Inflammatory macrophage treated with lipopolysaccharide for 4 hours (primary cell): Measurements from ENCODE around the gene QSOX1.
"Not testable (repeated sequence)": the region's sequence is repeated elsewhere in the genome, so short reads cannot be mapped to it uniquely, and the experiment has no call there.

Experiments used
- DNase-seq: peaks from one replicate; pipeline ENCODE4 v3.0.0-alpha.2; 2020

Gene QSOX1

DNA sequence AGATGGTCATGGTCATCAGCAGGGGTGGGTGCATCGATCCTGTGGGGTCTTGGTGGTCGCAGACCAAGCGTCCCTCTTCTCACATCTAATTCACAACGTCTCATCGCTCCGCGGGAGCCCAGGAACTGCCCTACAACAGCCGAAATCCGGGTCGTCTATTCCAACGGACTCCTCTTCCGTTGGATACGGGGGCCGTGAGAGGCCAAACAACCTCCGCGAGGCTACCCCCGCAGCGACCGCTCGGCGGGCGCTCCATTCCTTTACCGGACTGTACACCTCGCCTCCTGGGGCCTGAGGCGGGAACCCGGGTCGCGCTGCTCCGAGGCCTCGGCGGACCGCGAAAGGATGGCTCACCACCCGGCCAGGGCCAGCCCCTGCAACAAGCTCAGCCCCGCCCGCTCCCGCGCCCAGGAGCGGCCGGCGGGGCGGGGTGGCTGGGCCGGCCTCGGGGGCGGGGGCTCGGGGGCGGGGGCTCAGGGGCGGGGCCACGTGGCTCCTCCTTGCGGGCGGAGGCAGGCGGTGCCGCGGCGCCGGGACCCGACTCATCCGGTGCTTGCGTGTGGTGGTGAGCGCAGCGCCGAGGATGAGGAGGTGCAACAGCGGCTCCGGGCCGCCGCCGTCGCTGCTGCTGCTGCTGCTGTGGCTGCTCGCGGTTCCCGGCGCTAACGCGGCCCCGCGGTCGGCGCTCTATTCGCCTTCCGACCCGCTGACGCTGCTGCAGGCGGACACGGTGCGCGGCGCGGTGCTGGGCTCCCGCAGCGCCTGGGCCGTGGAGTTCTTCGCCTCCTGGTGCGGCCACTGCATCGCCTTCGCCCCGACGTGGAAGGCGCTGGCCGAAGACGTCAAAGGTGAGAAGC is at the start of gene QSOX1:
QSOX1 (plus strand) TSS at position 545 of the 857 bp plus-strand sequence; CDS start at position 584, 39 bp downstream.
- DNase-seq, result peak; percentile 89

- DNase-seq, result no peak
Measured at GRCh38 chr1:180112091-180112490, 42.6 kb upstream of the QSOX1 start.

DNA sequence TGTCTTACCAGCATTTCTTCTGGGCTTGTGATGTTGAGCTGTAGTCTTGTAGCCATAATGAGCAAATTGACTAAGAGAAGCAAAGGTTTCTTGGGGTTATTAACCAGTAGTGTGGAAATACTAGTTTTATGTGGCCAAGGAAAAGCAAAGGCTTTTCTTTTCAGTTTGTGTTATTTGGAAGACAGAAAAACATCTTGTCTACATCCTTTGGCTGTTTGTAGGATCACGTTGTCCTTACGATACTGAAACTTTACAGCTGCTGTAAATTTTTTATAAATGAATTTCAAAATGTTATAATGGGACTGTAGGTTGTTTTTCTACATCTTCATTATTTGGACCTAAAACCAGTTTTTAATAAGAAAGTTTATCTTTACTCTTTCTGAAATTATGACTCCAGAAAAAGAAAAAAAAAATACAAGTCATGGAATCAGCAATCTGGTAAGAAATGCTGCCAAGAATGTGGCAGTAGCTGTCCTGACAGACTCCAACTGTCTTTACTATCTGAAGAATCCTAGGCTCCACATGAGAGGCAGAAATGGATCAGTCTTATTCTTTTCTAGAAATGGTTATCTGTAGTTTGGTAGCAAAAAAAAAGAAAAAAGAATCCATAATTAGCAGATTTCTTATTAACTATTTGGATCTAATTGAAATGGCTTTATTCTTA is 41.6 kb upstream of the QSOX1 start:
- DNase-seq, result no peak

DNA sequence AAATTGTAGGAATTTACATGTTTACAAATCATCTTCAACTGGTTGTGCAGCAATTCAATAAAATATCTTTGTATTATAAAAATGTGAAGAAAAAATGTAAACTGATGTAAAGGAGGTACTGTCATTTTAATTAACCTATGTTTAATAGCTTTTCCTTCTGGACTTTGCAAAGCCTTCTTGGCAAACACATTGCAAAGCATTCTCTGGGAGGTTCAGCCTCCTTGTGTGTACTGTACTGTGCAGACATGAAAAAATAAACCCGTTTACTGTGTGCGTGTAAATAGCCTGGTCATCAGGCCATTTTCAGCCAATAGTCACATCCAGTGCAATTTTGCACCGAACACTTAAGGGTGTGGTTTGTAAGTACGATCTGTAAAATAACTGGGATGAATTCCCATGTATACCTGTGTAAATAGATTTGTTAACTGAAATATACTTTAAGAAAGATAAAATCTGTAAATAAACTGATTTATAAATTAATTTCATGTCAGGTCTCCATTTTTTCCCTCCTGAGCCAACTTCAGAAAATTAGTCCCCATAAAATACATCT is 40.2 kb upstream of the QSOX1 start:
- no peak for DNase-seq

- peak; percentile 40 for DNase-seq
Measured at GRCh38 chr1:180116964-180117763, 37.5 kb upstream of the QSOX1 start.

DNA sequence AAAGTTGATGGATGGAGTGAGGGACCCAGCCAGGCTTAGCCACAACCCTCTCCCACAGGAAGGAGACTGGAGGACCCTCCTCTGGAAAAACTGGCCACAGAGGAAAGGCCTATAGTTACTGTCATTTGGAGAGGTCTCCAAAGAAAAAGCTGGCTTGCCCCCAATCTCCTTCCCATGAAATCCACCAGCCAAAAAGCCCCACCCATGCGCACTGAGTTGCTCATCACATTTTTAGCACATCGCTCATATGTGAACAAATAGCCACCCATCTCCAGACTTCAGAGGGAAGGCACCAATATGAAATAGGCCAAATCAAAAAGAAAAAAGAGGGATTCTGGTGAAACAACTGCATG is 36.9 kb upstream of the QSOX1 start:
- DNase-seq, result no peak

DNA sequence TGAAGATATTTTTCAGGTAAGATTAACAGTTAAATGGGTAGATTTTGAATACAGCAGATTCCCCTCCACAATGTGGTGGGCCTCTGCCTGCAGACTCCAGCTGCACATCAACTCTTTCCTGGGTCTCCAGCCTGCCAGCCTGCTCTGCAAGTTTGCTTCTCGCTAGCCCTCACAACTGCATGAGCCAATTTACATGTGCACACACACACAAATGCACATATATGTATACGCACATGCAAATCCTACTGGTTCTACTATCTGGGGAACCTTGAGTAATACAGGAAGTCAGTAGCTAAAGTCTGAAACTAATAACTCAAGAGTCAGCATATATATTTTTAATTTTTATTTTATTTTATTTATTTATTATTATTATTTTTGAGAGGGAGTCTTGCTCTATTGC is 34.8 kb upstream of the QSOX1 start:
- peak; percentile 13 for DNase-seq

GRCh38 chr1:180123463-180123936 is 31.2 kb upstream of the QSOX1 start:
- peak; percentile 57 for DNase-seq

GRCh38 chr1:180130651-180131050 is 24.0 kb upstream of the QSOX1 start:
- no peak for DNase-seq

DNA sequence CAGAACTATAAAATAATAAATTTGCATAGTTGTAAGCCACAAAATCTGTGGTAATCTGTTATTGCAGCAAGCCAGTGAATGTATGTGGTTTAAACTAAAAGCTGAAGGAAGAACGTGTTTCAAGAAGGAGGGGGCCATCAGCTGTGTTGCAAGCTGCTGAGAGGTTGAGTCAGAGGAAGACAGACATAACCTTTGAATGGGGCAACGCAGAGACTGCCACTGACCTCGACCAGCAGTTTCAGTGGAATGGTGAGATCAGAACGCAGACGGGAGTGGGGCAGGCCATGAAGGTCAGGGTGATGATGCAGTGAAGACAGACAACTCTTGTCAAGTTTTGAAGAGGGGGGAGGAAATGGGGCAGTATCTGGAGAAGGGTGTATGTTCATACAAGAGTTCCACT is 23.2 kb upstream of the QSOX1 start:
- peak; percentile 99 for DNase-seq

DNA sequence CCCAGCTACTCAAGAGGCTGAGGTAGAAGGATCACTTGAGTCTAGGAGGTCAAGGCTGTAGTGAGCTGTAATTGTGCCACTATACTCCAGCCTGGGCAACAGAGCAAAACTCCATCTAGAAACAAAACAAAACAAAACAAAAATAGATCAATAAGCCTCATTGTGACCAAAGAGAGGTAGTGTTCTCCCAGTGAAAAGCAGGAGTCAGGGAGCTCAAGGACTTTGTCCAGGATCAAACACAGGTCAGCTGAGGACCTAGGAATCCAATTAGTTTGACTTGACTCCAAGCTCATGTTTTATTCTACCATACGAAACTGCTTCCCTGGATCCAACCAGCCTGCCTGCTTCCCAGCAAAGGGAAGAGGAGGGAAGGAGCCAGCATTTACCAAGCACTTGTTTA is 21.5 kb upstream of the QSOX1 start:
- DNase-seq, result no peak

DNA sequence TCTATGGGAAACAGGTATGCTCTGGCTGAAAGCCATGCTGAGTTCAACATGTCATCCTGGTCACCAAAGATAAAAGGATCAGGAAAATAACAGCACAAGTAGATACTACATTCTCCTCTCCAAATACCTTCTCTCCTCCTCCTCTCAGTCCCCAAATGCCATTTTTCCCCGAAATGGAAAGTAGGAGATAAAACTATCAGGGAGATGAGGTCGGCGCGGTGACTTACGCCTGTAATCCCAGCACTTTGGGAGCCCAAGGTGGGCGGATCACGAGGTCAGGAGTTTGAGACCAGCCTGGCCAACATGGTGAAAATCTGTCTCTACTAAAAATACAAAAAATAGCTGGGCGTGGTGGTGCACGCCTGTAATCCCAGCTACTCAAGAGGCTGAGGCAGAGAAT is 21.0 kb upstream of the QSOX1 start:
- DNase-seq, result not testable (repeated sequence)

- no peak for DNase-seq
Measured at GRCh38 chr1:180135535-180135934, 19.1 kb upstream of the QSOX1 start.

DNA sequence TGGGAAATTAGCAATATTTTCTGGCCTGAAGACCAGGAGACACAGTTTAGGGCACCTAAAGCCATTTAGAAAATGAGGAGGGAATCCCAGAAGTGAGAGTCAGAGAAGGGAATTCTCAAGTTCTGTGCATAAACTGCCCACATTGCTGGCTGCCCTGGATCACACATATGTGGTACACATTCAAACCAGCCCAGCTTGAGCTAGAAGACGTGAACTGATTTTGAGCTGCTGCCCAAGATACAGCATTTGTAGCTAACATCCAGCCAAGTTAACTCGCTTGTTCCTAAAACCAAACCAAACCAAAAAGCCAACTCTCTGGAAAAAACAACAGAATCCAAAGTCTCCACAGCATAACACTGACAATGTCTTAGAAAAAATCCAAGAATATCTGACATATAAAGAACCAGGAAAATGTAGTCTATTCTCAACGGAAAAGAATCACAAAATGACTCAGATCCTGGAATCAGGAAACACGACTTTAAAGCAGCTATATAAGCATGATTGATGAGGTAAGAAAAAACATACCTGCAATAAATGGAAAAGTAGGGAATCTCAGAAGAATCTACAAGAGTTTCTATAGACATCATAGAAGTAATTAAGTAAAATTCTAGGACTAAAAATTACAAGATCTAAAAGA is 18.2 kb upstream of the QSOX1 start:
- no peak for DNase-seq

DNA sequence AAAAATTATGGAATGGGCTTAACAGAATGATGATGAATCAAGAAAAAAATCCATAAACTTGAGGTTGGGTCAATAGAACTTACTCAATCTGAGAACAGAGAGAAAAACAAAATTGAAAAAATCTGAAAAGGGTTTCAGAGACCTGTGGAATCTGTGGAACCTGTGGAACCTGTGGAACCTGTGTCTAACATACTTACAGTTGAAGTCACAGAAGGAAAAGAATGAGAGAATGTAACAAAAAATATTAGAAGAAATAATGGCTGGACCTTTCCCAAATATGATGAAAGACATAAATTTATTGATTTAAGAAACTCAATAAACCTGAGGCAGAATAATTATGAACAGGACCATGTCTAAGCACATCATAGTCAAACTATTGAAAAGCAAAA is 17.7 kb upstream of the QSOX1 start:
- DNase-seq, result no peak

DNA sequence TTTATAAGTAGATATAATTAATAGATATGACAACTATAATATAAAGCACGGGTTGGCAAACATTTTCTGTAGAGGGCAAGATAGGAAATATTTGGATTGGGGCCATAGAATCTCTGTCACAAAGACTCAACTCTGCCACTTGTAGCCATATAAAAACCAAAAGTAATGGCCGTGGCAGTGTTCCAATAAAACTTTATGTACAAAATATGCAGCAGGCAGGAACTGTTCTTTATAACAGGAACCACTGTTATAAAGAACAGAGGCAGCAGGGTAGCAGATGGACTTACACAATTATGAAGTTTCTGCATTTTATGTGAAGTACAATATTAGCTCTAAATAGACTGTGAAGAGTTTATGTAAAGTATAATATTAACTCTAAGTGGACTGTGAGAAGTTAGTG is 16.9 kb upstream of the QSOX1 start:
- peak; percentile 69 for DNase-seq

DNA sequence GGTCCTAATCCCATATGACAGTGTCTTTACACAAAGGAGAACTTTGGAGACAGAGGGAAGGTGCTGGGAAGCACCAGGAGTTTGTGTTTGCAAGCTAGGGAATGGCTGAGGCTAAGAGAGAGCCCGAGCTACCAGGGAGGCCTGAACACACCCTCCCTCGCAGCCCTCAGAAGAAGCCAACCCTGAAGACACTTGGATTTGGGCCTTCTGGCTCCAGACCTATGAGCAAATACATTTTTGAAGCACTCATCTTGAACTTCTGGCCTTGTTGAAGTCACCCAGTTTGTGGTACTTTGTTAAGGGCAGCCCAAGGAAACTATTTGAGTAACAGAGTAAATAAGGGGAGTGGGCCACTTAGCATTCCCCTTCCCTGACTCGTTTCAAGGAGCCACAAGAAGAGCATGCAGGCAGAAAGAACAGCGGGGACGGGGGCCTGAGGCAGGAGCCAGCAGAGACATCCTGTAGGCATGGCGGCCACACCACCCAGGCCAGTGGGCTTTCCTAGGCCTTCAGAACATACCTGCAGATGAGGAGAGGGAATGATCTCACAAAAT is 13.2 kb upstream of the QSOX1 start:
- no peak for DNase-seq

DNA sequence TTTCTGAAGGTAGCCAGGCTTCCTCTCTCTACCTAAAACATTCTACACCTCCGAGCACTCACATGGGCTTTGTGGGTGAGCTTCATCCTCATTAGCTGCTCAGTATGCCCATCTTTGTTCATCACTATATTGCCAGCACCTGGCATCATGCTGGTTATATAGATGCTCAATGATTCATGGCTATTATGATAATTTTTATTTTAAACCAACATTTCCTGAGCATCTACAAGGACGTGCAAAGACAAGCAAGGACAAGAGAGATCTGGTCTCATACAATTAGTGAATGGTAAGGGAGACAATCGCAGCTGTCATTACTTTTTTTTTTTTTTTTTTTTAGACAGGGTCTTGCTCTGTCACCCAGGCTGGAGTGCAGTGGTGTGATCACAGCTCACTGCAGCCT is 11.3 kb upstream of the QSOX1 start:
- DNase-seq, result no peak

- DNase-seq, result no peak
Measured at GRCh38 chr1:180144659-180145357, 9.9 kb upstream of the QSOX1 start.

DNA sequence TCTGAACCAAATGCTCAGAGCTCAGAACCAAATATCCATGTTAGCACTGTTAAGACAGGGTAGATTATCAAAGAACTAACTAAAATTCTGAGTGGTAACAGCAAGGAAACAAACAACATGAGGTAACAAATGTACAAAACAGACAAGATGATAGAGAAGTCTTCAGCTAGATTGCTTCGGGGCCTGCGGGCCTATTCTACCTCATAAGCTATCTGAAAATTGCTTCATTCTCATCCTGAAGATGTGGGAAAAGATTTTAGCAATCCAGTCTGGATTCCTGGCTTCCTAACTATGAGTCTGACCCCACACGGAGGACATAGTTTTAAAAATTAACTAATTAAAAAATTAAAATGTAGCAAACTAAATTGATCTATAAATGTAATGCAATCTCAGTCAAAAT is 9.2 kb upstream of the QSOX1 start:
- no peak for DNase-seq

DNA sequence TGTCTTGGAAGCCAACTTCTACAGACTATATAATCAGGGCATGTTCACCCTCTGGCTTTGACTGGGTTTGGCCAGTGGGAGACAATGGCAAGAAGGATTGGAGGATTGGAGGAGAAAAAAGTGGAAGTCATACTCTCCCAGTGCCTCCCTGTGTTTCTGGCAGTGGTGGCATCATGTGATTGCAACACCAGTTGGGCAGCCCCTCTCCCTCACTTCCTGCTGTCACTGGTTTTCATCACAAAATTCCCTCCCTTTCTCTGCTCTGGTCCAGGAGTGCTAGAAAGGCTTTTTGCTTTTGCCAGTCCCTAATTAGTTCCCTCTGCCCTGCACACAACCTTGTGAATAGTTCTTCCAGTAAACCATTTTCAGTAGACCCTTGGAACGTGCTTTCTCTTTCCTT is 3.7 kb upstream of the QSOX1 start:
- DNase-seq, result peak; percentile 77

DNA sequence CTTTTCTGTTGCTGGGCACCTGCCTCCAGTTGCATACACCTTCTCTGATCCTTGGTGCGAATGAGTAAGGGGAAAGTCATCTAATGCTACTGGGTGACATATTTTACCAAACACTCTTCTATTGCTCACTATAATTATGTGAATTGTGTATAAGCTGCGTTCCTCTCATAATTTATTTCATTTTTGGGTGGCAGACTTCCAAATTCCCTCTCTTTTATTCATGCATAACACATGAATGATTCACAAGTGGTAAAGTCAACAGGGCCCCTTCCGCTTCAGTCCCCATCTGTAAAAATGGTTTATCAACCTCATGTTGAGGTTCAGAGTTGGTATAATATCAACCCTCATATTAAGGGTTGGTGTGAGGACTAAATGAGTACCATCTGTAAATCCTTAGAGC is 3.2 kb upstream of the QSOX1 start:
- no peak for DNase-seq
